ENCODE results near the gene CHST8.
A peak's percentile ranks its signal among the peaks of the same experiment; 100 is the strongest.

CHST8 gene

DNA sequence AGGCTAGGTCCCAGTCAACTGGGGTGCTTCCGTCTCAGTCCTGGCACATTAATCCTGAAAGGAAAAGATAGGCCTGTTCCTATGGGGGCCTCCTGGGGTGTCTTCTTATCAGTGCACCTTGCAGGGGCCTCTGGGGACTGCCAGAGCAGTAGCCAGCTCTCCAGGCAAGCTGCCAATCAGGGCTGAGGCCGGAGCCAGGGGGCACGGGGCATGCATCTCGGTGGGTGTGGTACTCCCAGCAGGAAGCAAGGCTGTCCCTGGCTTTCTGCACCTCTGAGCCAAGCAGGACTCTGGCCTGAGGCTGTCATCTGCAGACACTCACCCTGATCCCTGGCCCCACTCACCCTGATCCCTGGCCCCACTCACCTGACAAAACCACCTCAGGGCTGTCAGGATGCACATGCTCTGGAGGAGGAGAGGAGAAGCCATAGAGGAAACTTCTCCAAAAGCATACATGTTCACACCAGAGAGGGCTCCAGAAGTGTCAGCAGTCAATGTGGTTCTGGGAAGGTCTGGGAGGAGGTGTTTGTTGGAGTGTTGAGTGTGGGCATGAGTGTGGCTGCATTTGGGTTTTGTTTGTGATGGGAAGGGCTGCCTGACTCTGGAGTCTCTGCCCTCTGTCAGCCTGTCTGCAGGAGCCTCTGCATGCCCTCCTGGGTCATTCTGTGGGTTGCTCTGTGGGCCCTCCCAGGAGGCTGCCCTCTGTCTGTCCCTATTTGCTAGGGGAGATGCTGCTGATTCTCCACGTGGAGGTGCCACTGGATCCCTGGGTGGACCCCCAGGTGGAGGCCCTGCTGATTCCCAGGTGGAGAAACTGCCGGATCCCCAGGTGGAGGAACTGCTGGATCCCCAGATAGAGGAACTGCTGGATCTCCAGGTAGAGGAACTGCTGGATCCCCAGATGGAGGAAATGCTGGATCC lies 152.2 kb downstream of the CHST8 start:
- DNase-seq, result no peak

DNA sequence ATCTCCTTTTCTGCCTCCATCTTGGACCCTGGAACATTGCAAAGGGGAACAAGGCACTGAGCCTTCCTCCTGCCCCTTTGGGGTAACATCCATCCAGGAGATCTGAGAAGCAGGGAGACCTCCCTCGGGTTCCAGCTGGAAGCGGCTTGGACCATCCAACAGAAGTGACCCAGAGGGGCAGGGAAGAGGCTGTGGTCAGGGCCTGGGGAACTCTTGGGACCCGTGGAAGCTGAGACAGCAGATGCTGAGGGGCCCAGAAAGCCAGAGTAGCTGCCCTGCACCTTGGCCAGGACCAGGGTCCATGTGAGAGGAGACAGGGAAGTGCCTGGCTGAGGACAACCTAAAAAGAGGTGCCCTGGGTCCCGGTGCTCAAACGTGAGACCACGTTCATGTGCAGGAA lies 153.0 kb downstream of the CHST8 start:
- DNase-seq, result no peak

DNA sequence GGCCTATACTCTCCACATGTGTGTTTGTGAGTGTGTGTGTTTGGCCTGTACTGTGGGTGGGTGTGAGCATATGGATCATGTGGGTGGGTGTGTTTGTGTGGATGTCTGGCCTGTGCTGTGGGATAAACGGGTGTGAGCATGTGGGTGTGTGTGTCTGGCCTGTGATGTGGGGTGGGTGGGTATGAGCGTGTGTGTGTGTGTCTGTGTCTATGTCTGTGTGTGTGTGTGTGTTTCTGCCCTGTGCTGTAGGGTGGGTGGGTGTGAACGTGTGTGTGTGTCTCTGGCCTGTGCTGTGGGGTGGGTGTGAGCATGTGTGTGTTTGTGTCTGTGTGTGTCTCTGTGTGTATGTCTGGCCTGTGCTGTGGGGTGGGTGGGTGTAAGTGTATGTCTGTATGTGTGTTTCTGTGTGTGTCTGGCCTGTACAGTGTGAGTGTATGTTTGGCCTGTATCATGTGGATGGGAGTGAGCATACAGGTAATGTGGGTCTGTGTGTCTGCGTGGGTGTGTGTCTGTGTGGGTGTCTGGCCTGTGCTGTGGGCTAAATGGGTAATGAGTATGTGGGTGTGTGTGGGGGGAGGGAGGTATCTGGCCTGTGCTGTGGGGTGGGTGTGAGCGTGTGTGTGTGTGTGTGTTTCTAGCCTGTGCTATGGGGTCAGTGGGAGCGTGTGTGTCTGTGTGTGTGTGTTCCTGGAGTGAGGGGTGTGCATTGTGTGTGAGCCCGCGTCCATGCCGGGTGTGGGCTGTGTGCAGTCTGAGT lies 154.2 kb downstream of the CHST8 start:
- no peak for DNase-seq

DNA sequence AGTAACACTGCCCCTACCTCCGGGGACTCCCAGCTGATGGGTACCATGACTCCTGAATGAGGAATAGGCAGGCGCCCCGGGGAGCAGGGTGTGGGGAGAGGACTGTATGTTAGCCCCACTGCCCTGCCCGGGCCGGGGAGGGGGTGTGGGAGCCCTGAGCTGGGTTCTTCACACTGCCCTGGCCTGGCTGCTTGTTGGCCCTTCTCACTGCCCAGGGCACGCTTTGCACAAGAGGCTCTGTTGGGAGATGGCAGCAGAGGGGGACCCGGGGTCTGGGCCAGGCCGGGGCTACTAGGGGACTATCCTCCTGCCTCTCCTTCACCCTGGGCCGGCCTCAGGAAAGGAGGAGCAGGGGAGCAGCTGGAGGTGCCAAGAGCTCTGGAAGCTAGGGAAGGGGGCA lies 155.6 kb downstream of the CHST8 start:
- no peak for DNase-seq

DNA sequence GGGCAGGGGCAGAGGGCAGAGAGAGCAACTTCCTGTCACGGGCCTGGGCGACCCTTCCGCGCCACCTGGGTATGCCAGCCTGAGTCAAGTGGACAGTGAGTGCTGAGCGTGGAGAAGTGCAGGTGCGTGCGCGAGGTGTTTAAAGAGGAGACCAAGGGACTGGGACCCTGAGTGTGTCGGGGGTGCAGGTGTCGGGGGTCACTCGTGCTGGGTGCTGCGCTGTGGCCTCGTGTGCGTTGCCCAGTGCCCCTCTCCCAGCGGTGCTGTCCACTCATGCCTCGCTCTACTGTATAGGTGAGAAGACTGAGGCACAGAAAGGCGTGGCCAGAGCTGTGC lies 156.0 kb downstream of the CHST8 start:
- DNase-seq, result no peak

DNA sequence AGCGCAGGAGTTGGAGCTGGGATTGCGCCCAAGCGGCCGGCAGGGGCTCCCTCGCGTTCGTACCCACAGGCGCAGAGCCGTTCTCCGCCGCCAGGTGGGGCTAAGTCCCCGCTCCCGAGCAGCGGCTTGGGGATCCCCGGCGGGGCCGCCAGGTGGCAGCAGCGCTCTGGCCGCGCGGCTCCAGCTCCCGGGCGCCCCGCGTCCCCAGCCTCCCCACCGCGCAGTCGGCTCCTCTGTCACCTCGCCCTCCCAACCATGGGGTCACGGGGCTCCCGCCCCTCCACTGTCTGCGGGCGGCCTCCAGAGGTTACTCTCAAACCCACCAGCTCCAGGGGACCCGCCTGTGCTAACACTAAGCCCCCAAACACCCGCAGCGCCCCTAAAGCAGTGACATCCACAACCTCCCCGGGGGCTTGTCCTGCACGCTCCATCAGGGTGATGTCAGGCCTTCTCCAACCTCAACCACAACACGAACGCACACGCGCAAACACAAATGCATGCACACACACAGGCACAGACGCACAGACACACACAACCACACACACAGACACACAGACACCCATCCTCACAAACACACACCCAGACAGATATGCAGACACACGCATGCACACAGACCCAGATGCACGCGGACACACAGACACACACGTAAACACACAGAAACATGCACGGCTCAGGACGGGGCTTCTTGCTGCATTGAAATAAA lies 156.5 kb downstream of the CHST8 start:
- DNase-seq, result peak; percentile 87 to 94

DNA sequence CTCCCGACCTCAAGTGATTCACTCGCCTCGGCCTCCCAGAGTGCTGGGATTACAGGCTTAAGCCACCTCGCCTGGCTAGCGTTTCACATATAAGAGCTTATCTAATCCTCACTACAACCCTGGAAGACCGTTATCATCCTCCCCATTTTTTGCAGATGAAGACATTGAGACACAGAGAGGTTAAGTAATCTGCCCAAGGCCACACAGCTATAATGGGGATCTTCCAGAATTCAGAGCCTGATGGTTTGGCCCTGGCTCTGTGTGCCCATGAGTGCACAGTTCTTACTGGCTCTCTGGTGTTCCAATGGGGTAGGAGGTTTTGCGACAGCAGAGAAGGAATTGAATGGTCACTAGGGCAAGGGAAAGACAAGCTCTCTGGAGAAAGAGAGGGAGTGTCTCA lies 158.1 kb downstream of the CHST8 start:
- DNase-seq, result no peak

DNA sequence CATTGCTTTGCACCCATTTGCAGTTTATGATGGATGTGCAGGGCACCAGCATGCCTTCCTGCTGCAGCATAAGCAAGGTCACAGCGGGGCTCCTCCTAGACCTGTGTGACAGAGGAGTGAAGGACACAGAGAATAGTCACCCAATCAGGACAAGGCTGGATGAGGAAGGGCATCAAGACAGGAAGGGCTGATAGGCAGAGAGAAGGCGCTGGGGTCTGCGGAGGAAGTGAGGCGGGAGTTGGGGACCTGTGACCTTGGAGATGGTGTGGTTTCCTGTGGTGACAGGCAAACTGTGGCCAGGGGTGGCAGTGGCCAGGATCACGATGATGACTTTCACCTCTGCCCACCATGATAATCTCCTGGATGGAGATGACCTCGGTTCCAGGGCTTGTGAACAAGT lies 158.5 kb downstream of the CHST8 start:
- no peak for DNase-seq

DNA sequence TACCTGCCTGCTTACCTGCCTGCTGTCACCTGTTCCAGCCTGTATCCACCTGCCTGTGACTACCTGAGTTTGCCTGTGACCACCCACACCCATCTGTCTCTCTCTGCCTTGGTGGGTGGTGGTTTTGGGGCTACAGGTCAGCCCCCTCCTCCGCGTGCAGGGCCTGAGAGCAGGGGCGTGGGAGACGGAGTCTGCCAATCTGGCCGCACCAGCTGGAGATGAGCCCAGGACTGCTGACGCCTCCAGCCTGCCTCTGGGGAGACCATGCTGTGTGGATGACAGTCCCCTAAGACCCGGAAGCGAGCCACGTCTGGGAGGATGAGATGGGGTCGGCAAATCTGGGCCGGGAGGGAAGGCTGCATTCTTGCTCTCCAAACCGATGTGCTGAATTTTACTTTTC lies 159.0 kb downstream of the CHST8 start:
- DNase-seq, result no peak

DNA sequence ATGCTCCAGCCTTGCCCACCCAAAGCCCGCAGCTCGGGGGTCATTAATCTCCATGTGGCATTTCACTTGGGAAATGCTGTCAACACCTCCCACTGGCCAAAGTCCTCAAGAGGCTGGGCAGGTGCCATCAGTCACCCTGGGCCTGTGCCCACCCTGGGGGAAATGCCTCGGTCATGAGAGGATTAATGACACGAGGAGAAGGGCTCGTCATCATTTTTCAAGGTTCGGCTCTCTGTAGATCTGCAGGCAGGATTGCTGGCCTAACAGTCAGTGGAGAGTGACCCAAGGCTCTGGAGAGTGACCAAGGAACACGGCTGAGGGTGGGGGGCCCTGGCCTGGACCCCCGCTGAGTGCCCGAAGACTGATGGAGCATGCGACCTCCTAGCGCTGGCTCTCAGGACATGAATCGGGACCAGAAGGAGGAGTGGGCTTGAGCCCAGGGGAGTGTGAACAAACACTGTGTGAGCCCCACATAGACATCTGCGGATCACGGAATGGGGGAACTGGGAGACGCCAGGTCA lies 159.7 kb downstream of the CHST8 start:
- no peak for DNase-seq

DNA sequence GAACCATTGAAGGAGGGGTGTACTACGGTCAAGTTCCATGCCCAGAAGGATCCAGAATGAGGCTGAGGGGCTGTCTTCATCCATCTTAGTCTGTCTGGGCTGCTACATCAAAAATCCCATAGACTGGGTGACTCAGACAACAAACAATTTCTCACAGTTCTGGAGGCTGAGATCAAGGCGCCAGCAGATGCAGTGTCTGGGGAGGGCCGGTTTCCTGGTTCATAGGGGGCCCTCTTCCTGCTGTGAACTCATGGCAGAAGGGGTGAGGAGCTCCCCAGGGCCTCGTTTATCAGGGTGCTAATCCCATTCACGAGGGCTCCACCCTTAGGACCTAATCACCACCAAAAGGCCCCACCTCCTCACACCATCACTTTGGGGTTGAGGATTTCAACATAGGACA lies 160.2 kb downstream of the CHST8 start:
- DNase-seq, result no peak

DNA sequence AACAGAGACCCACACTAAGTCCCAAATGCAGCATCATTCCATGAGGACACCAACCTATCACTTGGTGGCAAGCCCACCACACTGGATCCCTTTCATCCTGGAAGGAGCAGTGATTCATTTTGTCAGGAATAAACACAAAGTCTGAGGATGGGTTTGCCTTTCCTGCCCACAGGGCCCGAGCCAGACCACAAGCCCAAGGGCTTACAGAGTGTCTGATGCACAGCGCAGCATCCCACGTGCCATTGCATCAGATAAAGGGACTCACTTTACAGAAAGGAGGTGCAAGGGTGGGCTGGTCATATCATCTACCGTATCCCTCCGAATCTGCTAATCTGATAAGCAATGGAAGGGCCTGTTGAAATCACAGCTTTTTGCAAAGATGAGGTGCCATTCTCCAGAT lies 162.7 kb downstream of the CHST8 start:
- no peak for DNase-seq

DNA sequence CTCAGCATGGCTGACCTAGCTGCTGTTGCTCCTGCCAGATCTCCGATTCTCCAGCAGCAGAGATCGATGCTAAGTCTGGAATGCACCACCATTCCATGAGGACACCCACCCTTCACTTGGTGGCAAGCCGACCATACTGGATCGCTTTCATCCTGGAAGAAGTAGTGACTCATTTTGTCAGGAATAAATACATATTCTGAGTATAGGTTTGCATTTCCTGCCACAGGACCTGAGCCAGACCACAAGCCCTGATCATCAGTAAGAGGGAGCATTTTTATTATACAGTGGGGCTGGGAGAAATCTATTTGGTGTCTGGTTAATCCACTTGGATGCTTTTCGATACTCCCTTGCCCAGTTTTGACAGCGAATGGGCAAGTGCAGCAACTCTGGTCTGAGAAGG lies 164.0 kb downstream of the CHST8 start:
- no peak for DNase-seq

DNA sequence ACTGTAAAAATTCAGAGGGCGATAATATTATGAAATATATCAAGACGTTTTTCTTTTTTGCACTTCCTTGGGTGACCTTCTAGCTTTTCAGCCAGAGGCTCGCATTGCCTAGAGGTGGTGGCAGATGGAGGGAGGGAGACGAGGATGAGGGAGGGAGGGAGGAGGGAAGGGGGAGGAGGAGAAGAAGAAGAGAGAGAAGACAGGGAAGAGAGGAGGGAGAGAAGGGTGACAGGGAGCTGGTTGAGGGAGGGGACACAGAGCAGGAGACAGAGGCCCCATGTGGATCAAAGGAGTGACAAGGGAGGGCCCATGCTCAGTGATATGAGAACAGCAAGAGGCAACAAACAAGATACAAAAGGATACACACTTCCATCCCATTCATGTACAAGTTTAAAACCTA lies 166.9 kb downstream of the CHST8 start:
- no peak for DNase-seq

DNA sequence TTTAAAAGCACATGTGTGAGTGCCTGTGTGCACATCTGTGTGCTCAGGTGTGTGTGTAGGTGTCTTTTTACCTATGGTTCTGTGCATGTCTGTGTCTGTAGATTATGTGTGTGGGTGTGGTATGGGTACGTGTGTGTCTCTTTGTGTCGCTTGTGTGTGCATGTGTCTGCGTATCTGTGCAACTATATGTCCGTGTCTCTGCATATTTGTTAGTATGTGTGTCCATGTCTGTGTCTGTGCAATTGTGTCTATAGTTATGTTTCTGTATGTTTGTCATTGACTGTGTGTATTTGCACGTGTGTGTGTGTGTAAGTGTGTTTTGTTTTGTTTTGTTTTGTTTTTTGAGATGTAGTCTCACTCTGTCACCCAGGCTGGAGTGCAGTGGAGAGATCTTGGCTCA lies 167.6 kb downstream of the CHST8 start:
- DNase-seq, result no peak

DNA sequence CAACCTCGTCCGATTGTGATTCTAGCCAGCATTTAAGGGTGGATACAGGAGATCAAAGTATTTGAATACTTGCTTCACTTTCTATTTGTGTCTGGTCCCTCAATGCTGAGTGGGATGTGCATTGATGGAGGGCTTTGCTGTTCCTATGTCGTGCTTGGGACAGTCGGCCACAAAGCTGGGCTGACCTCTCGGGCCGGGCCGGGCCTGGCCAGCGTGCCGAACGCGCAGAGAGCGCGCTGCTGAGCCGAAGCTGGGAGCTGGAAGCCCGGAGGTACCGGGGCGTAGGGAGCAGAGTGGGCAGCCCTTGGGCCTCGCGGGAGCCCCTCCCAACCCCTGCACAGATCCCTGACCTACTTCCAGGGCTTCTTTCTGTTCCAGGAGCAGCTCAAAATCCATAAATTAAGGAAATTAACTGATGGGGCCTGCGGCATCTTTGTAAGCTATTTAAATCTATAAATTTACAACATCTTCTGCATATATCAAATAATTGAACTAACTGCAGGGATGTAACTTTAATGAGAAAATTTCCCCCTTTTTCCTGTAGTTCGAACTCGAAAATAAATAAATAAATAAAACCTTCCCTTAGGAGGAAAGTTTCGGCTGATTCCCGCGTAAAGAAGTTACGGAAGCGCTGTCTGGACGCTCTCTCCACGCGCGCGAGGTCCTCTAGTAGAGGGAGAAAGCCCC lies 173.1 kb downstream of the CHST8 start:
- no peak for DNase-seq

DNA sequence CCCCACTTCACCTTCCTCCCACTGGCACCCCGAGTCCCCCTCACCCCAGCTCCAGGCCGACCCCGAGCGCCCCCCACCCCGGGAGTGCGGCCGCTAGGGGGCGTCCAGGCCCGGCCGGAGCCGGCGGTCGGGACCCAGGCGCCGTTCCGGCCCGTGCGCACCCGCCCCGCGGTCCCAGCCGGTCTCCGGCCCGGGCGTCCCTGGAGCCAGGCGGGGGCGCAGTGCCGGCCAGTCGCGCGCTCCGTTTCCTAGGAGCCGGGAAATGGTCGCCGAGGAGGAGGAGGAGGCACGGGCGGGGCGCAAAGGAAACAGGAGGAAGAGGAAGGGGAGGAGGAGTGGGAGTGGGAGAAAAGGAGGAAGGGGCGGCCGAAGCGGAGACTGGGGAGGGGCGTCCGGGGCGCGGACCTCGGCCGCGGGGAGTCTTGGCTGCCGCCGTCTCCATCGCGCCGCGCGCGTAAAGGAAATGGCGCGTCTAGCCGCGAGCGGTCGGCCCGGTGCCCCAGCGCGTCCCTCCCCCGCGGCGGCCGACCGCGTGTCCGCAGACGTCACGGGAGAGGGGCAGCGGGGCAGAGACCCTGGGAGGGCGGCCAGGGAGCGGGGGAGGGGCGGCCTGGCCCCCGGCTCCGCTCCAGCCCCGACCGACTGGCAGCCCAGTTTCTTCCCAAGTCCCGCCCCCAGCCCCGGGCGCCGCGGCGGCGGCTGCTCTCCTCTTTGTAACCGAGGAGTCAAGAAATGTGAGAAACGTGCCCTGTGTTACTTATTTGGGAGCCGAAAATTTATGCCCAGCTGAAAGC lies 173.8 kb downstream of the CHST8 start:
- peak; percentile 51 to 61 for DNase-seq

DNA sequence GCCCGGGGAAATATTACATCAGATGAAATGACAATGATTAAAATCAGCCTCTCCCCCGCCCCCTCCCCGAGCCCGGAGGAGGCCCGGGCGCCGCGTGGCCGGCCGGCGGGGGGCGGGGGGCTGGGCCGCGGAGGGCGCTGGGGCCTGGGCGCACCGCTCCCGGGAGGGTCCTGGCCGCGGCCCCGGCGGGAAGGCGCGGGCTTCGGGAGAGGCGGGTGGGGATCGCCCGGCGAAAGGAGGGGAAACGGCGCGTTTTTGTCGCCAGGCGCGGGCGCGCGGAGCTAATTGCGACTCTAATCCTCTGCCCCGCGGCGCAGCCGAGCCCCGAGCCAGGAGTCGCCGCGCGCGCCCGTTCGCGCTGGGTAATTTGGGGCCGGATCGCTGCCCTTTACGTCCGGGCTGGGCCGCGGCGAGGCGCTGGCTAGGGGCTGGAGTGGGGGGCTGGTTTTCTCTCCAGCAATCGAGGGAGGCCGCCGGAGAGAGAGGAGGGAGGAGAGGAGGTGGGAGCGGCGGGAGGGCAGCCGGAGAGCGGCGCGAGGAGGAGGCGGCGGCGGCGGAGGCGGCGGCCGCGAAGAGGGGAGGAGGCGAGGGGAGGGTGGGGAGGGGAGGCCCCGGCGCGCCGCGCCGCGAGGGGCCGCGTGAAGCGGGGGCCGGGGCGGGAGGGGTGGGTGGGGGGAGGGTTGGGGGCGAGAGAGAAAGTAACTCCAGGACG lies 174.6 kb downstream of the CHST8 start, which contains the start of gene KCTD15:
TSS of gene KCTD15 (plus strand) at position 707 of the 712 bp plus-strand sequence. CDS start 3,585 bp downstream, outside the sequence.
- peak; percentile 34 to 39 for DNase-seq

DNA sequence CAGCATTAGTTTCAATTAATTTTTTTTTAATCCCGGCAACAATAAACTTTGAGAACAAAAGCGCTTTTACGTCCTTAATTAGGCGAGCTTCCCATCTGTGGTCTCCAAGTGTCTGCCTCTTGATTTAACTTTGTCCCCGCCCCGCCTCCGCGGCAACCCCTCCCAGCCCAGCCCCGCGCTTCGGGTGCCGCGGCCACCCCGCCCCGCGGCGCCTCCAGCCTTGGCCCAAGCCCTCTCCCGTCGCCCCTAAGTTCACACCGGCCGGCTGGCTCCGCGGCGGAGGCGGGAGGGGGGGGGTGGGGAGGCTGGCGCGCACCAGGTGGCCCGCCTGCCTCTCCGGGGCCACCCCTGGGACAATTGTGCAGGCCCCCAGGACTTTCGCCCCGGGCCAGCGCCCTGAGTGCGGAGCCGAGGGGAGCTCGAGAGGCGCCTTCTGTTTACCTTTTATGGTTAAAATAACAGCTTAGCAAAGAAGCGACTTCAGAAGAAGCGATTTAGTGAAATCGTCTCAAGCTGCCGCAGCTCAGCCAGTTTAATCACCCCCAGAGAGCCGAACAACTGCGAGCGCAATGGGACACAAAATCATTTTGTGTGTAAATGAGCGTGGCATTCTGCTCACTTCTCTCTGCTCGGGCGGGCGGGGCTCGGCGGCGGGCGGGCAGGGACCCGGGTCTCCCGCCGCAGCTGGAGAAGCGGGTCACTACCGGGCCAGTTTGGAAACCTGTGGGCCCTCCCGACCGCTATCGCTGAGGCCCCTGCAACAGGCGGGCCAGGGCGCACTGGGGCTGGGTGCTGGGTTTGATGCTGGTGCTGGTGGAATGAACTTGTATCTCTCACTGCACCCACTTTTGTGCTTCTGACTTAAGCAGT lies 176.3 kb downstream of the CHST8 start:
- no peak for DNase-seq

DNA sequence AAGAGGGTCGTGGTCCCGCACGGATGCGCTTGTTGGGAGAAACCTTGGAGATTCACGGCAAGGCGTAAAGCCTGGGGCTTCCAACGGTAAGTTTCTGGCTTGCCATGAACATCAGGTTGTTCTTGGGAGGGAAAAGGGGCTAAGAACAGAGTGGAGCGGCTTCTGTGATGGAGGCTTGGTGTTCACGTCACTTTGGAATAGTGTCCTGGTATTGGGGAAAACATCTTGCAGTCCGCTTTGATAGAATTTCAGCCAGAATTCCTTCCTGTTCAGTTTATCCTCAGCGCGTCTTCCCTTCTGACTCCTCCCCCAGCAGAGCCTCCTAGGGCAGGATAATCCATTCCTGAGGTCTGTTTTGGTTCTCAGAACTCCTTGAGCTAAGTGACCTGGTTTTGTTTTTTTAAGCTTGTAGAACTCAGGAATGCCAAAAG lies 176.9 kb downstream of the CHST8 start:
- DNase-seq, result no peak

All from stimulated activated CD4-positive, alpha-beta T cell treated with anti-CD3 and anti-CD28 coated beads, Interleukin-2, amount 100 ng/mL, for 48 hours (primary cell).